ENCODE data around the gene CT47C1.
"Not testable (repeated sequence)": the region's sequence is repeated elsewhere in the genome, so short reads cannot be mapped to it uniquely, and the experiment has no call there.

The CT47C1 gene

DNA sequence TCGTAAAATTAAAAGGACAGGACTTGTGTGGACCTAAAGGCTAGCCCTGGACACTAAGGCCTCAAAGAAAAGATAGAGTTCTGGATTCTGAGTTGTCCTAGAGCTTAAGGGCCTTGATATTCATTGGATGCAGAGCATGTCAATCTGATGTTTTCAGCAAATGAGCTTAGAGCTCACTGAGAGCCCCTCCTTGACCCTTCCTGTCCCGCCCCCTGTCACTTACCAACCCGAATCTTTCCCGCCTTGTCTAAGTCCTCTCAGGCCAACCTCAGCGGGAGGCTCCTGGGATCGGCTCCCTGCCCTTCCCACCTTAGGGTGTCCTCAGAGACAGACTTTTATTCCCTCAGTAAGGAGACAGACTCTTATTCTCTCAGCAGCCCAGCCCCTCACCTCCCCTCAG lies at the start of gene CT47C1:
CT47C1 (plus strand) TSS at position 250 of the 400 bp plus-strand sequence. CDS start 233 bp downstream, outside the sequence.
- WGBS (ENCODE audit: insufficient coverage, insufficient read length), result no CpG with 5 or more reads among the region's 6 CpGs
- no peak for DNase-seq (ENCODE audit: low read depth, low spot score)
- Histone ChIP-seq H3K27me3 (ENCODE audit: control insufficient read depth, insufficient read depth, low read length) (no peaks in the 10 kb centered on the region), H3K4me3 (ENCODE audit: low read length) (no peak within 1 kb of the TSS), H3K4me1 (ENCODE audit: control insufficient read depth, insufficient read depth, low read length) (no peaks in the 10 kb centered on the region), H3K9me3 (ENCODE audit: control insufficient read depth, insufficient read depth, low read length) (no peaks in the 10 kb centered on the region), H3K27ac (ENCODE audit: low read length) (no peak within 1 kb of the TSS), H3K36me3 (ENCODE audit: control insufficient read depth, insufficient read depth, low read length) (no peaks in the 10 kb centered on the region)

DNA sequence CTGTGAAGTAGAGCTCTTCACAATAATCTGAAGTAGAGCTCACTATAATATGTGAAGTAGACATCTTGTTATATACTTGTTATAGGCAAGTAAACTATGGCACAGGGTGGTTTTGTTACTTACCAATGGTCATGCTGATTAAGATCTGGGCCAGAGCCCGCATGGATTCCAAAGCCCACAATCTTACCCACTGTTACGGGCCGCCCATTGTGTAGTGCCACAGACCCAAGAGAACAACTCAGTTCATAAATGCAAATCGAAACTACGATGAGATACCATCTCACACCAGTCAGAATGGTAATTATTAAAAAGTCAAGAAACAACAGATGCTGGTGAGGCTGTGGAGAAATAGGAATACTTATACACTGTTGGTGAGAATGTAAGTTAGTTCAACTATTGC lies 46.9 kb upstream of the CT47C1 start:
- DNase-seq (ENCODE audit: low read depth, low spot score), result no peak
- no peaks in the 10 kb centered on the region for H3K4me1 ChIP-seq (ENCODE audit: control insufficient read depth, insufficient read depth, low read length)
- no peak overlapping the region for H3K4me3 ChIP-seq (ENCODE audit: low read length)
- WGBS (ENCODE audit: insufficient coverage, insufficient read length), result no CpG with 5 or more reads among the region's 5 CpGs
- H3K36me3 ChIP-seq (ENCODE audit: control insufficient read depth, insufficient read depth, low read length), result no peaks in the 10 kb centered on the region
- no peak overlapping the region for H3K27ac ChIP-seq (ENCODE audit: low read length)
- H3K9me3 ChIP-seq (ENCODE audit: control insufficient read depth, insufficient read depth, low read length), result no peaks in the 10 kb centered on the region
- no peaks in the 10 kb centered on the region for H3K27me3 ChIP-seq (ENCODE audit: control insufficient read depth, insufficient read depth, low read length)

DNA sequence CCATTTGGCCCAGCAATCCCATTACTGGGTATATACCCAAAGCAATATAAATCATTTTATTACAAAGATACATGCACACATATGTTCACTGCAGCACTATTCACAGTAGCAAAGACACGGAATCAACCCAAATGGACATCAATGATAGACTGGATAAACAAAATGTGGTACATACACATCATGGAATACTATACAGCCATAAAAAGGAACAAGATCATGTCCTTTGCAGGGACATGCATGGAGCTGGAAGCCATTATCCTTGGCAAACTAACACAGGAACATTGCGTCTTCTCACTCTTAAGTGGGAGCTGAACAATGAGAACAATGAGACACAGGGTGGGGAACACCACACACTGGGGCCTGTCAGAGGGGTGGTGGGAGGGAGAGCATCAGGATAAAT lies 46.4 kb upstream of the CT47C1 start:
- not testable (repeated sequence) for H3K4me3 ChIP-seq (ENCODE audit: low read length); H3K27me3 ChIP-seq (ENCODE audit: control insufficient read depth, insufficient read depth, low read length); H3K4me1 ChIP-seq (ENCODE audit: control insufficient read depth, insufficient read depth, low read length); H3K9me3 ChIP-seq (ENCODE audit: control insufficient read depth, insufficient read depth, low read length); H3K27ac ChIP-seq (ENCODE audit: low read length); DNase-seq (ENCODE audit: low read depth, low spot score); H3K36me3 ChIP-seq (ENCODE audit: control insufficient read depth, insufficient read depth, low read length)
- no CpG with 5 or more reads among the region's 2 CpGs for WGBS (ENCODE audit: insufficient coverage, insufficient read length)

DNA sequence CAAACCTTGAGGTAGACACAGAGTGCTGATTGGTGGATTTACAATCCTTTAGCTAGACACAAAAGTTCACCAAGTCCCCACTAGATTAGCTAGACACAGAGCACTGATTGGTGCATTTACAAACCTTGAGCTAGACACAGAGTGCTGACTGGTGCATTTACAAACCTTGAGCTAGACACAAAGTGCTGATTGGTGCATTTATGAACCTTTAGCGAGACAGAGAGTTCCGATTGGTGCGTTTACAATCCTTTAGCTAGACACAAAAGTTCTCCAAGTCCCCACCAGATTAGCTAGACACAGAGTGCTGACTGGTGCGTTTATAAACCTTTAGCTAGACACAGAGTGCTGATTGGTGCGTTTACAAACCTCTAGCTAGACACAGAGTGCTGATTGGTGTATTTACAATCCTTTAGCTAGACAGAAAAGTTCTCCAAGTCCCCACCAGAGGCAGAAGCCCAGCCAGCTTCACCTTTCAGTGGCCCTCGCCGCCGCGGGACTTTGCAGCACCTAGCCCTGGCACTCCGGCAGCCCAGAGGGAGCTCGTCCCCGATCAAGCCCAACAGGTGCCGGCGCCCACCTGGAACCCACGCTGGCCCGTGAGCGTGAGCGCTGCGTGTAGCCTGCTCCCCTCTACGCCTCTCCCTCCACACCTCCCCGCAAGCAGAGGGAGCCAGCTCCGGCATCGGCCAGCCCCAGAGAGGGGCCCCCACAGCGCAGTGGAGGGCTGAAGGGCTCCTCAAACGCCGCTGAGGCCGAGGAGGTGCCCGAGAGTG lies 44.6 kb upstream of the CT47C1 start:
- H3K4me1 ChIP-seq (ENCODE audit: control insufficient read depth, insufficient read depth, low read length); H3K36me3 ChIP-seq (ENCODE audit: control insufficient read depth, insufficient read depth, low read length); DNase-seq (ENCODE audit: low read depth, low spot score); H3K27me3 ChIP-seq (ENCODE audit: control insufficient read depth, insufficient read depth, low read length); H3K27ac ChIP-seq (ENCODE audit: low read length); H3K4me3 ChIP-seq (ENCODE audit: low read length); H3K9me3 ChIP-seq (ENCODE audit: control insufficient read depth, insufficient read depth, low read length): not testable (repeated sequence)
- no CpG with 5 or more reads among the region's 28 CpGs for WGBS (ENCODE audit: insufficient coverage, insufficient read length)

DNA sequence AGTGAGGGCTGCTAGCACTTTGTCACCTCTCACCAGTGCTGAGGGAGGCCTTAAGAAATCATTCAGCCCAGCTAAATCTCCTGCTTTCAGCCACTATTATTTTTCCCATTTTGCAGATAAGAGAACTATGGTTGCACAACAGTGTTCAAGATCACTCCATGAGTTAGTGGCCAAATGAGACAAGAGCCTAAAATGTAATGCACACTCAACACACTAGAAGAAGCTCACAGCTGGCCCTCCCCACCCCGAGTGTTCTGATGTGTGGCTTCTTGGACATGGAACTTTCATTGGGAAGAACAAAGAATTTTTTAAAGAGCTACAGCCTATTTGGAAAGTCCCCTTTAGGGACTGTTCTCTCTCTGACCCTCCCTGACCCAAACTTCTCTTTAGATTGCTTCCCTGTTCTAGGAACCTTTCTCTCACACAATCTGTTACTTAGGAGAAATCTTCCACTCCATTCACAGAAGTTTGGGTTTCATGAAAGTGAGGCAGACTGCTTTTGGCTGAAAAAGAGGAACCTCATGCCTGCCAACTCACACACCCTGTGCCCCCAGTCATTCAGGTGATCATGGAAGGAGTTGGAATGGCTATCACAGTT lies 44.0 kb upstream of the CT47C1 start:
- Histone ChIP-seq H3K36me3 (ENCODE audit: control insufficient read depth, insufficient read depth, low read length) (no peaks in the 10 kb centered on the region), H3K9me3 (ENCODE audit: control insufficient read depth, insufficient read depth, low read length) (no peaks in the 10 kb centered on the region), H3K4me1 (ENCODE audit: control insufficient read depth, insufficient read depth, low read length) (no peaks in the 10 kb centered on the region), H3K27me3 (ENCODE audit: control insufficient read depth, insufficient read depth, low read length) (no peaks in the 10 kb centered on the region), H3K4me3 (ENCODE audit: low read length) (no peak overlapping the region), H3K27ac (ENCODE audit: low read length) (no peak overlapping the region)
- no peak for DNase-seq (ENCODE audit: low read depth, low spot score)
- WGBS (ENCODE audit: insufficient coverage, insufficient read length), result no CpG with 5 or more reads among the region's 1 CpG

DNA sequence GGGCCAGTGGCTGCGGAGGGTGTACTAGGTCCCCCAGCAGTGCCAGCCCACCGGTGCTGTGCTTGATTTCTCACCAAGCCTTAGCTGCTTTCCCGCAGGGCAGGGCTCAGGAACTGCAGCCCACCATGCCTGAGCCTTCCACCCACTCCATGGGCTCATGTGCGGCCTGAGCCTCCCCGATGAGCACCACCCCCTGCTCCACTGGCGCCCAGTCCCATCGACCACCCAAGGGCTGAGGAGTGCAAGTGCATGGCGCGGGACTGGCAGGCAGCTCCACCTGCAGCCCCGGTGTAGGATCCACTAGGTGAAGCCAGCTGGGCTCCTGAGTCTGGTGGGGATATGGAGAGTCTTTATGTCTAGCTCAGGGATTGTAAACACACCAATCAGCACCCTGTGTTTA lies 43.1 kb upstream of the CT47C1 start:
- H3K4me3 ChIP-seq (ENCODE audit: low read length); H3K36me3 ChIP-seq (ENCODE audit: control insufficient read depth, insufficient read depth, low read length); H3K4me1 ChIP-seq (ENCODE audit: control insufficient read depth, insufficient read depth, low read length); H3K9me3 ChIP-seq (ENCODE audit: control insufficient read depth, insufficient read depth, low read length); H3K27ac ChIP-seq (ENCODE audit: low read length); DNase-seq (ENCODE audit: low read depth, low spot score); H3K27me3 ChIP-seq (ENCODE audit: control insufficient read depth, insufficient read depth, low read length): not testable (repeated sequence)
- WGBS (ENCODE audit: insufficient coverage, insufficient read length), result no CpG with 5 or more reads among the region's 10 CpGs

DNA sequence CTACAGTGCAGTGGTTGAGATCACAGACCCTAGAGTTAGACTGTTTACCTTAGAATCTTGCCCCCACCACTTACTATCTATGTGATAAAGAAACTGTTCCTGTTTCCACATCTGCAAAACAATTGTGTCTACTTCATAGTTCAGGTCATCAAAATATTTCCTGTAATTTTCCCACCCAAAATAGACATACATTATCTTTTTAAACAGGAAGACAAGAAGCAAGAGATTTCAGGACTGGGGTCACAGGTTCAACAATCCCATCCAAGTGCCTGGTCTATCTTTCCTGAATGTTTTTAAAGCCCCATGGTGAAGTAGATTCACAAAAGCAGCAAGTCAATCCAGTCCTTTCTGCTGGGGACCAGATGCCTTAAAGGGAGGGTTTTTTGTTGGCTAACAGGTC lies 41.8 kb upstream of the CT47C1 start:
- Histone ChIP-seq H3K4me3 (ENCODE audit: low read length) (no peak overlapping the region), H3K4me1 (ENCODE audit: control insufficient read depth, insufficient read depth, low read length) (no peaks in the 10 kb centered on the region), H3K27me3 (ENCODE audit: control insufficient read depth, insufficient read depth, low read length) (no peaks in the 10 kb centered on the region), H3K9me3 (ENCODE audit: control insufficient read depth, insufficient read depth, low read length) (no peaks in the 10 kb centered on the region), H3K27ac (ENCODE audit: low read length) (no peak overlapping the region), H3K36me3 (ENCODE audit: control insufficient read depth, insufficient read depth, low read length) (no peaks in the 10 kb centered on the region)
- DNase-seq (ENCODE audit: low read depth, low spot score), result no peak

DNA sequence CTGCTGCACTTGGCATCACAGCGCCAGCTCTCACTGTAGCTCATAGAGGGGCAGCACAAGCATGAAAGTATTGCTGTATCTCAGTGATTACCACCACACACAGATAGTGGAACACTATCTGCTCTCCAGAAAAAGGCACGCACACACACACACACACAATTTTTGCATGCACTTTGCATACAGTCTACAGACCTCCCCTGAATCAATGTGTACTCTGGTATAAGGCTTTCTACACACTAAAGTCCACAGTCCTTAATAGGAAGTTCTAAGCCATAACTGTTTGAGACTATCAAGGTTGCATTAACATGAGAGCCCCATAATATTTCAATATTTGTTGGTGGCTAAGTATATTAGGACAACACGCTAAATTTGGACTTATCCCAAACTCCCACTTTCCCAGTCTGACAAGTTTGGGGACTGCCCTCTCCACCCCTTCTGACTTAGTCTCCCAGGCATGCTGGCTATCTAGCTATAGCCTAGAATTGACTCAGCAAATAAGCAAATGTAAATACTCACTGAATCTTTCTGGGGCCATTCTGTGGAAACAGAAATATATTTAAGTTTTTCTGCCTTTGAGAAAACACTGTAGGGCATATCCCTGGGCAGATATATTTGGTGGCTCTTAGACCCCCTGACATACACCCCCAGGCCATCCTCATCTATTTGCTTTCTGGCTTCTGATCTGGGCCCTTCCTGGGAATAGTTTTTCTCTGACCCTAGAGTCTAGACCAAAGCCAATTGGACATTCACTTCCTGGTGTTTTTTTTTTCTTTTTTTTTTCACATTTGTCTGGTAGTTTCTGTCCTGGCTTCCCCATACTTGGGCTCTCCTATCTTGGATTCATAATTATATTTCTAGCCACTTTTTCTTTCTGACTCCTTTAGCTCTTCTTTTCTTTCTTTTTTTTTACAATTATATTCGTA lies 36.4 kb upstream of the CT47C1 start:
- no peaks in the 10 kb centered on the region for H3K4me1 ChIP-seq (ENCODE audit: control insufficient read depth, insufficient read depth, low read length)
- no peak overlapping the region for H3K4me3 ChIP-seq (ENCODE audit: low read length)
- no CpG with 5 or more reads among the region's 4 CpGs for WGBS (ENCODE audit: insufficient coverage, insufficient read length)
- H3K36me3 ChIP-seq (ENCODE audit: control insufficient read depth, insufficient read depth, low read length), result no peaks in the 10 kb centered on the region
- H3K27me3 ChIP-seq (ENCODE audit: control insufficient read depth, insufficient read depth, low read length), result no peaks in the 10 kb centered on the region
- H3K9me3 ChIP-seq (ENCODE audit: control insufficient read depth, insufficient read depth, low read length), result no peaks in the 10 kb centered on the region
- no peak for DNase-seq (ENCODE audit: low read depth, low spot score)
- H3K27ac ChIP-seq (ENCODE audit: low read length), result no peak overlapping the region

DNA sequence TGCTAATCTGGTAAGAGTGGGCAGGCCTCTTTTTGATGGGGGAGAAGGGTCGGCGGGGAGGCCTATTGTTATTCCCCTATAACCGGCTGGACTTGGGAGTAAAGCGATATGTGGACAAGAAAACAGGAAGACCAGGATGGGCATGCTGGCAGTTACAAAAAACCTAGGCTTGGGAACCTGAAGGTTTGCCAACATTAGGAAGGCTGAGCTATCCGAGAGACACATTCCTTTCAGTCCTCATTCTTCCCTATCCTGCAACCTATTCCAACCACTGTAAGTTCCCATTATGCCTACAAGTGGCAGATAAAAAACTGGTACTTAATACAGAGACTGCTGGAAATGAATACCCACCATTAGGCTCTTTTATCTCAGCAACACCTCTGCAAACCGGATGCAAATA lies 32.4 kb upstream of the CT47C1 start:
- no peaks in the 10 kb centered on the region for H3K4me1 ChIP-seq (ENCODE audit: control insufficient read depth, insufficient read depth, low read length)
- H3K27me3 ChIP-seq (ENCODE audit: control insufficient read depth, insufficient read depth, low read length), result no peaks in the 10 kb centered on the region
- no peak overlapping the region for H3K4me3 ChIP-seq (ENCODE audit: low read length)
- no peaks in the 10 kb centered on the region for H3K36me3 ChIP-seq (ENCODE audit: control insufficient read depth, insufficient read depth, low read length)
- H3K27ac ChIP-seq (ENCODE audit: low read length), result no peak overlapping the region
- no peaks in the 10 kb centered on the region for H3K9me3 ChIP-seq (ENCODE audit: control insufficient read depth, insufficient read depth, low read length)
- DNase-seq (ENCODE audit: low read depth, low spot score), result no peak
- no CpG with 5 or more reads among the region's 6 CpGs for WGBS (ENCODE audit: insufficient coverage, insufficient read length)

DNA sequence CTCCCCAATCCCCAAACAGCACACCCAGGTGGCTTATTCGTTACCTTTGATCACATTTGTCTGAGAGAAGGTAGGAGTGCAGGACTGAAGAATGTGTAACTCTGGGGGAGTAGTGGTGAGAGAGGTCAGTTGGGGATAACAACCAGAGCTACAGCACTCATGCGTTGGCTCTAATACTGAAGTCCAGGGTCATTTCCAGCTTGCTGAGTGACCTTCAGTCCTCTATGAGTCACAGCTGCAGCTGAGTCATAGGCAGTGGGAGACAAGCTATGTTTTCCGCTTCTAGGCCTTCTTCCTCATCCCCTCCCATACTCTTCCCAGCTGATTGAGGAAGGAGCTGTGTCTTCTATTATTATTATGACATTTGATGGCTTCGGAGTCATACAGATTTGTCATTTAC lies 31.6 kb upstream of the CT47C1 start:
- no CpG with 5 or more reads among the region's 4 CpGs for WGBS (ENCODE audit: insufficient coverage, insufficient read length)
- Histone ChIP-seq H3K4me1 (ENCODE audit: control insufficient read depth, insufficient read depth, low read length) (no peaks in the 10 kb centered on the region), H3K4me3 (ENCODE audit: low read length) (no peak overlapping the region), H3K27me3 (ENCODE audit: control insufficient read depth, insufficient read depth, low read length) (no peaks in the 10 kb centered on the region), H3K9me3 (ENCODE audit: control insufficient read depth, insufficient read depth, low read length) (no peaks in the 10 kb centered on the region), H3K36me3 (ENCODE audit: control insufficient read depth, insufficient read depth, low read length) (no peaks in the 10 kb centered on the region), H3K27ac (ENCODE audit: low read length) (no peak overlapping the region)
- DNase-seq (ENCODE audit: low read depth, low spot score), result no peak

Measured in iPS DF 6.9 (cell line).